ENCODE measurements around the gene TEAD2.

DNA sequence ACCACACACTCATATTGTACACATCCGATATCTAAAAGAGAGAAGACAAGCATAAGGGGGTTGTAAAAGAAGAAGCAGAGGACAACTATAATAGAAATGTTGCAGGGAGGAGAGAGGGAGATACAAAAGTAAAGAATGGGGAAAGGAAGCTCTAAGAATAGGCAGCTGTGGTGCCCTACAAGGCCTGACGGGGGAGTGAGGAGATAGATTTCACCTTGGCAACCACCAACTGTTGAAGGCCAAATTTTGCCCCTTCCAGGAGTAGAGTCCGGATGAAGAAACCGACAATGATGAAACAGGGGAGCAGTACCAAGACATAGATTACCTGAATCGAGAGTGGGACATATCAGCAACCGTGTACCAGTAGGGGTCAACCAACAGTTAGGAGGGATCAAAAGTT is 53.1 kb downstream of the TEAD2 start:
- TF ChIP-seq CTCF (IDR thresholded peaks at IDR 0.05) (no peak), POLR2A (IDR thresholded peaks at IDR 0.05) (no peak)

All from lower leg skin (tissue), 3 donors.